ENCODE measurements around the gene TM9SF2.

The TM9SF2 gene

GRCh38 chr13:99517577-99517976 is 16.3 kb downstream of the TM9SF2 start:
- TF ChIP-seq ZNF624 (tag by site-specific recombination; IDR thresholded peaks at IDR 0.05) (no peak), KLF16 (tag by site-specific recombination; IDR thresholded peaks at IDR 0.05) (no peak), ZNF626 (tag by site-specific recombination; IDR thresholded peaks at IDR 0.05) (no peak), ZNF433 (tag by site-specific recombination; IDR thresholded peaks at IDR 0.05; ENCODE audit: low read depth) (no peak), ZNF660 (tag by site-specific recombination; IDR thresholded peaks at IDR 0.05) (no peak), ZSCAN30 (tag by site-specific recombination; IDR thresholded peaks at IDR 0.05) (no peak), ZNF398 (tag by site-specific recombination; IDR thresholded peaks at IDR 0.05) (no peak), KLF9 (tag by site-specific recombination; IDR thresholded peaks at IDR 0.05; ENCODE audit: low read depth) (no peak), ZBTB7A (tag by site-specific recombination; IDR thresholded peaks at IDR 0.05; ENCODE audit: low read depth) (no peak)
- Histone ChIP-seq H3K27ac (ENCODE audit: extremely low read depth, low read depth, low read length) (no peak overlapping the region), H3K36me3 (ENCODE audit: control insufficient read depth in 2 of 2, insufficient read depth in 1 of 2, low read length in 2 of 2) (peaks cover 13 to 31% of the 10 kb centered on the region in 2 experiments), H3K4me1 (ENCODE audit: control insufficient read depth, insufficient read depth, low read length) (no peaks in the 10 kb centered on the region), H3K4me3 (ENCODE audit: low read depth, low read length) (no peak overlapping the region), H3K9me3 (ENCODE audit: control insufficient read depth, insufficient read depth, low read depth, low read length) (no peaks in the 10 kb centered on the region)
- ChIA-PET POLR2A (no interaction called here), CTCF (interaction anchor here (1.1 kb wide), 1 partner anchor 12 kb away, joined by 3 read pairs; no protein-coding TSS in a partner anchor)

GRCh38 chr13:99517984-99518383 is 16.7 kb downstream of the TM9SF2 start:
- ChIA-PET CTCF (interaction anchor here (1.1 kb wide), 1 partner anchor 13 kb away, joined by 3 read pairs; no protein-coding TSS in a partner anchor), POLR2A (no interaction called here)
- H3K27ac ChIP-seq (ENCODE audit: extremely low read depth, low read depth, low read length): no peak overlapping the region
- H3K36me3 ChIP-seq (ENCODE audit: control insufficient read depth in 2 of 2, insufficient read depth in 1 of 2, low read length in 2 of 2): peaks cover 17 to 33% of the 10 kb centered on the region in 2 experiments
- TF ChIP-seq ZNF169 (tag by site-specific recombination; IDR thresholded peaks at IDR 0.05) (no peak), ZNF121 (tag by site-specific recombination; IDR thresholded peaks at IDR 0.05) (peak; percentile 56; the same call in 1 of the 2 replicates)
- no peaks in the 10 kb centered on the region for H3K4me1 ChIP-seq (ENCODE audit: control insufficient read depth, insufficient read depth, low read length)
- H3K4me3 ChIP-seq (ENCODE audit: low read depth, low read length): no peak overlapping the region
- no peaks in the 10 kb centered on the region for H3K9me3 ChIP-seq (ENCODE audit: control insufficient read depth, insufficient read depth, low read depth, low read length)

- Histone ChIP-seq H3K4me1 (ENCODE audit: control insufficient read depth, insufficient read depth, low read length) (no peaks in the 10 kb centered on the region), H3K27ac (ENCODE audit: extremely low read depth, low read depth, low read length) (no peak overlapping the region), H3K4me3 (ENCODE audit: low read depth, low read length) (no peak overlapping the region), H3K36me3 (ENCODE audit: control insufficient read depth in 2 of 2, insufficient read depth in 1 of 2, low read length in 2 of 2) (peaks cover 19 to 64% of the 10 kb centered on the region in 2 experiments), H3K9me3 (ENCODE audit: control insufficient read depth, insufficient read depth, low read depth, low read length) (no peaks in the 10 kb centered on the region)
- CTCF ChIA-PET: no interaction called here
- POLR2A ChIA-PET: no interaction called here
- TF ChIP-seq PRDM2 (tag by site-specific recombination; IDR thresholded peaks at IDR 0.05; ENCODE audit: borderline replicate concordance) (no peak), PBX3 (CRISPR knock-in tag; IDR thresholded peaks at IDR 0.05) (no peak), ZFP69B (tag by site-specific recombination; IDR thresholded peaks at IDR 0.05) (no peak), ZNF24 (tag by site-specific recombination; IDR thresholded peaks at IDR 0.05) (no peak), ZNF335 (tag by site-specific recombination; conservative IDR thresholded peaks at IDR 0.05) (no peak), ZSCAN4 (tag by site-specific recombination; IDR thresholded peaks at IDR 0.05) (no peak), ZNF26 (tag by site-specific recombination; IDR thresholded peaks at IDR 0.05) (no peak), RBAK (tag by site-specific recombination; IDR thresholded peaks at IDR 0.05) (no peak), ZNF785 (tag by site-specific recombination; IDR thresholded peaks at IDR 0.05) (no peak), ZNF221 (tag by site-specific recombination; IDR thresholded peaks at IDR 0.05; ENCODE audit: borderline replicate concordance) (no peak)
Observed at GRCh38 chr13:99522298-99522697, 21.0 kb downstream of the TM9SF2 start.
